ENCODE data around the gene ANKRD10.

The ANKRD10 gene

GRCh38 chr13:110920038-110920437 is 5.2 kb upstream of the ANKRD10 start:
- DNase-seq (ENCODE audit: low spot score), result no peak
- Histone ChIP-seq H3K36me3 (ENCODE audit: low read depth) (no peaks in the 10 kb centered on the region), H3K4me1 (ENCODE audit: insufficient read depth, poor library complexity, severe bottlenecking) (peaks cover 8% of the 10 kb centered on the region), H3K4me3 (ENCODE audit: severe bottlenecking) (no peak overlapping the region), H3K9me3 (ENCODE audit: severe bottlenecking) (no peaks in the 10 kb centered on the region), H3K27ac (ENCODE audit: poor library complexity, severe bottlenecking) (no peak overlapping the region), H3K27me3 (ENCODE audit: insufficient read depth, poor library complexity, severe bottlenecking) (no peaks in the 10 kb centered on the region)
- ATAC-seq (ENCODE audit: low read depth), result no peak
- no peak for TF ChIP-seq CTCF (IDR thresholded peaks at IDR 0.05; ENCODE audit: poor library complexity, severe bottlenecking)

- H3K36me3 ChIP-seq (ENCODE audit: low read depth), result 0 out of 2 replicates have a peak, but pooled peaks cover under 1% of the 10 kb centered on the region
- no peaks in the 10 kb centered on the region for H3K27me3 ChIP-seq (ENCODE audit: insufficient read depth, poor library complexity, severe bottlenecking)
- H3K9me3 ChIP-seq (ENCODE audit: severe bottlenecking), result no peaks in the 10 kb centered on the region
- peaks cover 23% of the 10 kb centered on the region for H3K4me1 ChIP-seq (ENCODE audit: insufficient read depth, poor library complexity, severe bottlenecking)
- peak overlapping the region; percentile 91 for H3K27ac ChIP-seq (ENCODE audit: poor library complexity, severe bottlenecking)
- TF ChIP-seq CTCF (IDR thresholded peaks at IDR 0.05; ENCODE audit: poor library complexity, severe bottlenecking), result no peak
- ATAC-seq (ENCODE audit: low read depth) (no peak), DNase-seq (ENCODE audit: low spot score) (no peak)
- H3K4me3 ChIP-seq (ENCODE audit: severe bottlenecking), result peak overlapping the region; percentile 98
Measured at GRCh38 chr13:110916301-110917142, 1.7 kb upstream of the ANKRD10 start.

GRCh38 chr13:110915874-110916206 is 971 bp upstream of the ANKRD10 start:
- Histone ChIP-seq H3K4me1 (ENCODE audit: insufficient read depth, poor library complexity, severe bottlenecking) (peaks cover 23% of the 10 kb centered on the region), H3K9me3 (ENCODE audit: severe bottlenecking) (no peaks in the 10 kb centered on the region), H3K4me3 (ENCODE audit: severe bottlenecking) (peak overlapping the region; percentile 98), H3K27me3 (ENCODE audit: insufficient read depth, poor library complexity, severe bottlenecking) (no peaks in the 10 kb centered on the region), H3K27ac (ENCODE audit: poor library complexity, severe bottlenecking) (peak overlapping the region; percentile 91), H3K36me3 (ENCODE audit: low read depth) (peaks cover 7% of the 10 kb centered on the region; the same call in 1 of the 2 replicates)
- no peak for ATAC-seq (ENCODE audit: low read depth)
- TF ChIP-seq CTCF (IDR thresholded peaks at IDR 0.05; ENCODE audit: poor library complexity, severe bottlenecking), result no peak
- DNase-seq (ENCODE audit: low spot score), result no peak

GRCh38 chr13:110914331-110915056 is 375 bp downstream of the ANKRD10 start:
- Histone ChIP-seq H3K4me1 (ENCODE audit: insufficient read depth, poor library complexity, severe bottlenecking) (peaks cover 23% of the 10 kb centered on the region), H3K9me3 (ENCODE audit: severe bottlenecking) (no peaks in the 10 kb centered on the region), H3K27ac (ENCODE audit: poor library complexity, severe bottlenecking) (peak overlapping the region; percentile 91), H3K4me3 (ENCODE audit: severe bottlenecking) (peak overlapping the region; percentile 98), H3K36me3 (ENCODE audit: low read depth) (peaks cover 20% of the 10 kb centered on the region), H3K27me3 (ENCODE audit: insufficient read depth, poor library complexity, severe bottlenecking) (no peaks in the 10 kb centered on the region)
- DNase-seq (ENCODE audit: low spot score) (no peak), ATAC-seq (ENCODE audit: low read depth) (peak; percentile 28)
- no peak for TF ChIP-seq CTCF (IDR thresholded peaks at IDR 0.05; ENCODE audit: poor library complexity, severe bottlenecking)

GRCh38 chr13:110914081-110914330 is 863 bp downstream of the ANKRD10 start:
- H3K27me3 ChIP-seq (ENCODE audit: insufficient read depth, poor library complexity, severe bottlenecking), result no peaks in the 10 kb centered on the region
- H3K4me1 ChIP-seq (ENCODE audit: insufficient read depth, poor library complexity, severe bottlenecking), result peaks cover 26% of the 10 kb centered on the region
- H3K9me3 ChIP-seq (ENCODE audit: severe bottlenecking), result no peaks in the 10 kb centered on the region
- peak overlapping the region; percentile 91 for H3K27ac ChIP-seq (ENCODE audit: poor library complexity, severe bottlenecking)
- peak overlapping the region; percentile 98 for H3K4me3 ChIP-seq (ENCODE audit: severe bottlenecking)
- ATAC-seq (ENCODE audit: low read depth) (no peak; the same call in 1 of the 3 replicates), DNase-seq (ENCODE audit: low spot score) (no peak)
- TF ChIP-seq CTCF (IDR thresholded peaks at IDR 0.05; ENCODE audit: poor library complexity, severe bottlenecking), result no peak
- peaks cover 25% of the 10 kb centered on the region for H3K36me3 ChIP-seq (ENCODE audit: low read depth)

All from RWPE2 (cell line).